SK-N-SH treated with all-trans-retinoic acid at 6 μM for 48 hours (cell line): ENCODE measurements around the gene TMEM121B.

Experiments
- ATAC-seq: fragments of 200-7000 bp; cut with Tn5 transposase; 3 replicates; pipeline ENCODE4 v1.9.1; 2020; ENCODE audit warnings: mild to moderate bottlenecking, moderate library complexity
- ARNTL ChIP-seq: fragments of 450-650 bp; formaldehyde crosslinking; IDR thresholded peaks from 2 replicates; pipeline ENCODE4 v1.5.0; 2020; ENCODE audit warnings: low read depth, mild to moderate bottlenecking, moderate library complexity, borderline replicate concordance
- BACH2 ChIP-seq: fragments of 250-450 bp; sonication (Bioruptor Pico); IDR thresholded peaks from 2 replicates; pipeline ENCODE4 v1.9.0; 2021; ENCODE audit warnings: mild to moderate bottlenecking, borderline replicate concordance
- CSDC2 ChIP-seq: fragments of 250-450 bp; sonication (Bioruptor Pico); IDR thresholded peaks from 2 replicates; pipeline ENCODE4 v1.5.0; 2020; ENCODE audit warnings: mild to moderate bottlenecking, moderate library complexity
- ESRRG ChIP-seq: fragments of 250-450 bp; sonication (Bioruptor Pico); IDR thresholded peaks from 2 replicates; pipeline ENCODE4 v1.6.1; 2021; ENCODE audit warnings: mild to moderate bottlenecking
- GLIS3 ChIP-seq: fragments of 250-450 bp; sonication (Bioruptor Pico); IDR thresholded peaks from 2 replicates; pipeline ENCODE4 v1.5.0; 2020; ENCODE audit warnings: mild to moderate bottlenecking, moderate library complexity
- ISL1 ChIP-seq: fragments of 250-450 bp; sonication (Bioruptor Pico); IDR thresholded peaks from 2 replicates; pipeline ENCODE4 v2.1.2; 2022; ENCODE audit warnings: mild to moderate bottlenecking, moderate library complexity
- OSR1 ChIP-seq: fragments of 250-450 bp; sonication (Bioruptor Pico); IDR thresholded peaks from 2 replicates; pipeline ENCODE4 v1.8.0; 2022; ENCODE audit warnings: moderate library complexity, mild to moderate bottlenecking, inconsistent platforms
- PPARA ChIP-seq: fragments of 250-450 bp; sonication (Bioruptor Pico); IDR thresholded peaks from 2 replicates; pipeline ENCODE4 v1.5.0; 2020; ENCODE audit warnings: mild to moderate bottlenecking, borderline replicate concordance
- RARB ChIP-seq: fragments of 250-450 bp; sonication (Bioruptor Pico); IDR thresholded peaks from 2 replicates; pipeline ENCODE4 v1.8.0; 2021; ENCODE audit warnings: mild to moderate bottlenecking, moderate library complexity
- SNAI2 ChIP-seq: fragments of 250-450 bp; sonication (Bioruptor Pico); IDR thresholded peaks from 2 replicates; pipeline ENCODE4 v1.5.0; 2020; ENCODE audit warnings: mild to moderate bottlenecking, moderate library complexity
- TCF4 ChIP-seq: fragments of 250-450 bp; sonication (Bioruptor Pico); IDR thresholded peaks from 2 replicates; pipeline ENCODE4 v1.8.0; 2021; ENCODE audit warnings: mild to moderate bottlenecking, moderate library complexity, borderline replicate concordance
- ZC3H10 ChIP-seq: fragments of 250-450 bp; sonication (Bioruptor Pico); IDR thresholded peaks from 2 replicates; pipeline ENCODE4 v1.5.1; 2021; ENCODE audit warnings: mild to moderate bottlenecking, moderate library complexity
- ZFP3 ChIP-seq: fragments of 250-450 bp; sonication (Bioruptor Pico); IDR thresholded peaks from 2 replicates; pipeline ENCODE4 v1.5.0; 2020; ENCODE audit warnings: mild to moderate bottlenecking, moderate library complexity
- ZFP30 ChIP-seq: fragments of 450-650 bp; formaldehyde crosslinking; IDR thresholded peaks from 2 replicates; pipeline ENCODE4 v1.5.0; 2022; ENCODE audit warnings: mild to moderate bottlenecking, moderate library complexity
- ZNF565 ChIP-seq: fragments of 450-650 bp; formaldehyde crosslinking; conservative IDR thresholded peaks from 2 replicates; pipeline ENCODE4 v1.5.0; 2020; ENCODE audit warnings: low read depth, mild to moderate bottlenecking, moderate library complexity
- ZNF70 ChIP-seq: fragments of 450-650 bp; formaldehyde crosslinking; IDR thresholded peaks from 2 replicates; pipeline ENCODE4 v1.5.0; 2020; ENCODE audit warnings: mild to moderate bottlenecking, moderate library complexity
- ZNF8 ChIP-seq: fragments of 450-650 bp; formaldehyde crosslinking; IDR thresholded peaks from 2 replicates; pipeline ENCODE4 v1.5.0; 2020; ENCODE audit warnings: mild to moderate bottlenecking, moderate library complexity
- TF ChIP-seq, protein P1 (sequence below): fragments of 250-450 bp; sonication (Bioruptor Pico); IDR thresholded peaks from 2 replicates; pipeline ENCODE4 v1.5.1; 2021; ENCODE audit warnings: mild to moderate bottlenecking, moderate library complexity
- TF ChIP-seq, protein P2 (sequence below): fragments of 250-450 bp; sonication (Bioruptor Pico); IDR thresholded peaks from 2 replicates; pipeline ENCODE4 v1.5.0; 2020; ENCODE audit warnings: mild to moderate bottlenecking, moderate library complexity
- TF ChIP-seq, protein P3 (sequence below): fragments of 250-450 bp; sonication (Bioruptor Pico); IDR thresholded peaks from 2 replicates; pipeline ENCODE4 v1.8.0; 2021; ENCODE audit warnings: low read depth, mild to moderate bottlenecking, moderate library complexity, borderline replicate concordance
- TF ChIP-seq, protein P4 (sequence below): fragments of 250-450 bp; sonication (Bioruptor Pico); IDR thresholded peaks from 2 replicates; pipeline ENCODE4 v1.5.1; 2020; ENCODE audit warnings: low read depth, mild to moderate bottlenecking, moderate library complexity
- TF ChIP-seq, protein P5 (sequence below): fragments of 250-450 bp; sonication (Bioruptor Pico); IDR thresholded peaks from 2 replicates; pipeline ENCODE4 v1.8.0; 2020; ENCODE audit warnings: mild to moderate bottlenecking, moderate library complexity, borderline replicate concordance

TMEM121B gene

DNA sequence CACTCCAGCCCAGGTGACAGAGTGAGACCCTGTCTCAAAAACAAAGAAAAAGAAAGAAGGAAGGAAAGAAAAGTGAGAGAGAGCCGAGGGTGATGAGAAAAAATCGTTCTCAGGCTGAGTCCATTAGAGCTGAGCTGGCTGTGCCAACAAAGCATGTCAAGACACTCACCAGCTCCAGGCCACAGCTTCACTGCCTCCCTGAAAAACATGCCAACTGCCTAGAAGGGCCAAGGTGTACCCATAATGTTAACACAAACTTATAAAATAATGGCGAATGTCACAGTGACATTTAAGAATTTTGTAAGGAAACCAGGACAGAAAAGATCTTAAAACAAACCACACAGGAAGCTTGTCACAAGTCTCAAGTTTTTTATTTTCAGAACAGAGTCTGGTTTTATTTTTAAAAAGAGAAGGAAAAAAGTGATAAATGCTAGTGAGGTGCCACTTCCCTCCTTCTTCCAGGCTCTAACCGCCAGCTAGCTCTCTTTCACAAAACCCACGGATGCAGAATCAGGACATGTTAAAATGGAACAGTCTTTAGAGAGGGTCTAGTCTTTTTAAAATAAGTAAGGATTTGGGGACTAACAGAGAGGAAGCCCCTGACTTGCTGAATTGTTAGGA is 5.1 kb downstream of the TMEM121B start:
- ATAC-seq = no peak
- TF ChIP-seq ZFP30 (CRISPR knock-in tag) = no peak
- TF ChIP-seq ZNF70 (CRISPR knock-in tag) = no peak
- TF ChIP-seq BACH2 (CRISPR knock-in tag) = no peak
- TF ChIP-seq ARNTL (CRISPR knock-in tag) = no peak
- TF ChIP-seq ZNF8 (CRISPR knock-in tag) = no peak
- TF ChIP-seq ESRRG (CRISPR knock-in tag) = no peak
- no peak for TF ChIP-seq ZNF565 (CRISPR knock-in tag)
- no peak for TF ChIP-seq ZFP3 (CRISPR knock-in tag)
- no peak for TF ChIP-seq RARB (CRISPR knock-in tag)
- TF ChIP-seq OSR1 (CRISPR knock-in tag) = no peak
- TF ChIP-seq, protein P1, sequence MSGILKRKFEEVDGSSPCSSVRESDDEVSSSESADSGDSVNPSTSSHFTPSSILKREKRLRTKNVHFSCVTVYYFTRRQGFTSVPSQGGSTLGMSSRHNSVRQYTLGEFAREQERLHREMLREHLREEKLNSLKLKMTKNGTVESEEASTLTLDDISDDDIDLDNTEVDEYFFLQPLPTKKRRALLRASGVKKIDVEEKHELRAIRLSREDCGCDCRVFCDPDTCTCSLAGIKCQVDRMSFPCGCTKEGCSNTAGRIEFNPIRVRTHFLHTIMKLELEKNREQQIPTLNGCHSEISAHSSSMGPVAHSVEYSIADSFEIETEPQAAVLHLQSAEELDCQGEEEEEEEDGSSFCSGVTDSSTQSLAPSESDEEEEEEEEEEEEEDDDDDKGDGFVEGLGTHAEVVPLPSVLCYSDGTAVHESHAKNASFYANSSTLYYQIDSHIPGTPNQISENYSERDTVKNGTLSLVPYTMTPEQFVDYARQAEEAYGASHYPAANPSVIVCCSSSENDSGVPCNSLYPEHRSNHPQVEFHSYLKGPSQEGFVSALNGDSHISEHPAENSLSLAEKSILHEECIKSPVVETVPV = no peak
- TF ChIP-seq GLIS3 (CRISPR knock-in tag) = no peak
- no peak for TF ChIP-seq SNAI2 (CRISPR knock-in tag)
- no peak for TF ChIP-seq CSDC2 (CRISPR knock-in tag)

DNA sequence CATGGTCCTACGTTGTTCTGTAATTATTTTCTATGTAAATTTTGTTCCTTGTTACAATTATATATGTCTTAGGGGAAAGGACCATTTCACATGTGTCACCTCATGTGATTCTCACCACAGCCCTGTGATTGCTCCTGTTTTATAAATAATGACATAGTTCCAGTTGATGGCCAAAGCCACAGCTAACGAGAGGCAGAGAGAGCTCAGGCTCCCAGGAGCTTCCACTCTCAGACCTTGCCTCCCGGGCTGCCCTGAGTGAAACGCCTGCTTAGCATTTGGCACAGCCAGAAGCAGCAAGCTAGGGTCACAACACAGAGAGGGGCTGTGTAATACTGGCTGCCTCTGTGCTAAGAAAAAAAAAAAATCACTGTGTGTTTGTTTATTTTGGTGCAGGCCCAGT is 5.9 kb downstream of the TMEM121B start:
- no peak for ATAC-seq
- TF ChIP-seq SNAI2 (CRISPR knock-in tag) = no peak
- TF ChIP-seq ZNF70 (CRISPR knock-in tag) = no peak
- TF ChIP-seq ARNTL (CRISPR knock-in tag) = no peak
- TF ChIP-seq, protein P2, sequence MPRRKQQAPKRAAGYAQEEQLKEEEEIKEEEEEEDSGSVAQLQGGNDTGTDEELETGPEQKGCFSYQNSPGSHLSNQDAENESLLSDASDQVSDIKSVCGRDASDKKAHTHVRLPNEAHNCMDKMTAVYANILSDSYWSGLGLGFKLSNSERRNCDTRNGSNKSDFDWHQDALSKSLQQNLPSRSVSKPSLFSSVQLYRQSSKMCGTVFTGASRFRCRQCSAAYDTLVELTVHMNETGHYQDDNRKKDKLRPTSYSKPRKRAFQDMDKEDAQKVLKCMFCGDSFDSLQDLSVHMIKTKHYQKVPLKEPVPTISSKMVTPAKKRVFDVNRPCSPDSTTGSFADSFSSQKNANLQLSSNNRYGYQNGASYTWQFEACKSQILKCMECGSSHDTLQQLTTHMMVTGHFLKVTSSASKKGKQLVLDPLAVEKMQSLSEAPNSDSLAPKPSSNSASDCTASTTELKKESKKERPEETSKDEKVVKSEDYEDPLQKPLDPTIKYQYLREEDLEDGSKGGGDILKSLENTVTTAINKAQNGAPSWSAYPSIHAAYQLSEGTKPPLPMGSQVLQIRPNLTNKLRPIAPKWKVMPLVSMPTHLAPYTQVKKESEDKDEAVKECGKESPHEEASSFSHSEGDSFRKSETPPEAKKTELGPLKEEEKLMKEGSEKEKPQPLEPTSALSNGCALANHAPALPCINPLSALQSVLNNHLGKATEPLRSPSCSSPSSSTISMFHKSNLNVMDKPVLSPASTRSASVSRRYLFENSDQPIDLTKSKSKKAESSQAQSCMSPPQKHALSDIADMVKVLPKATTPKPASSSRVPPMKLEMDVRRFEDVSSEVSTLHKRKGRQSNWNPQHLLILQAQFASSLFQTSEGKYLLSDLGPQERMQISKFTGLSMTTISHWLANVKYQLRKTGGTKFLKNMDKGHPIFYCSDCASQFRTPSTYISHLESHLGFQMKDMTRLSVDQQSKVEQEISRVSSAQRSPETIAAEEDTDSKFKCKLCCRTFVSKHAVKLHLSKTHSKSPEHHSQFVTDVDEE (CRISPR knock-in tag) = no peak
- no peak for TF ChIP-seq CSDC2 (CRISPR knock-in tag)
- TF ChIP-seq RARB (CRISPR knock-in tag) = no peak
- TF ChIP-seq, protein P1 = no peak
- TF ChIP-seq ZFP30 (CRISPR knock-in tag) = no peak
- TF ChIP-seq ESRRG (CRISPR knock-in tag) = no peak
- TF ChIP-seq, protein P3, sequence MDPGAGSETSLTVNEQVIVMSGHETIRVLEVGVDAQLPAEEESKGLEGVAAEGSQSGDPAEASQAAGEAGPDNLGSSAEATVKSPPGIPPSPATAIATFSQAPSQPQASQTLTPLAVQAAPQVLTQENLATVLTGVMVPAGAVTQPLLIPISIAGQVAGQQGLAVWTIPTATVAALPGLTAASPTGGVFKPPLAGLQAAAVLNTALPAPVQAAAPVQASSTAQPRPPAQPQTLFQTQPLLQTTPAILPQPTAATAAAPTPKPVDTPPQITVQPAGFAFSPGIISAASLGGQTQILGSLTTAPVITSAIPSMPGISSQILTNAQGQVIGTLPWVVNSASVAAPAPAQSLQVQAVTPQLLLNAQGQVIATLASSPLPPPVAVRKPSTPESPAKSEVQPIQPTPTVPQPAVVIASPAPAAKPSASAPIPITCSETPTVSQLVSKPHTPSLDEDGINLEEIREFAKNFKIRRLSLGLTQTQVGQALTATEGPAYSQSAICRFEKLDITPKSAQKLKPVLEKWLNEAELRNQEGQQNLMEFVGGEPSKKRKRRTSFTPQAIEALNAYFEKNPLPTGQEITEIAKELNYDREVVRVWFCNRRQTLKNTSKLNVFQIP = no peak
- TF ChIP-seq ZC3H10 (CRISPR knock-in tag) = no peak
- TF ChIP-seq BACH2 (CRISPR knock-in tag) = no peak
- TF ChIP-seq TCF4 = no peak
- no peak for TF ChIP-seq ZFP3 (CRISPR knock-in tag)
- no peak for TF ChIP-seq ISL1
- TF ChIP-seq, protein P4, sequence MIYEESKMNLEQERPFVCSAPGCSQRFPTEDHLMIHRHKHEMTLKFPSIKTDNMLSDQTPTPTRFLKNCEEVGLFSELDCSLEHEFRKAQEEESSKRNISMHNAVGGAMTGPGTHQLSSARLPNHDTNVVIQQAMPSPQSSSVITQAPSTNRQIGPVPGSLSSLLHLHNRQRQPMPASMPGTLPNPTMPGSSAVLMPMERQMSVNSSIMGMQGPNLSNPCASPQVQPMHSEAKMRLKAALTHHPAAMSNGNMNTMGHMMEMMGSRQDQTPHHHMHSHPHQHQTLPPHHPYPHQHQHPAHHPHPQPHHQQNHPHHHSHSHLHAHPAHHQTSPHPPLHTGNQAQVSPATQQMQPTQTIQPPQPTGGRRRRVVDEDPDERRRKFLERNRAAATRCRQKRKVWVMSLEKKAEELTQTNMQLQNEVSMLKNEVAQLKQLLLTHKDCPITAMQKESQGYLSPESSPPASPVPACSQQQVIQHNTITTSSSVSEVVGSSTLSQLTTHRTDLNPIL (CRISPR knock-in tag) = no peak
- TF ChIP-seq, protein P5, sequence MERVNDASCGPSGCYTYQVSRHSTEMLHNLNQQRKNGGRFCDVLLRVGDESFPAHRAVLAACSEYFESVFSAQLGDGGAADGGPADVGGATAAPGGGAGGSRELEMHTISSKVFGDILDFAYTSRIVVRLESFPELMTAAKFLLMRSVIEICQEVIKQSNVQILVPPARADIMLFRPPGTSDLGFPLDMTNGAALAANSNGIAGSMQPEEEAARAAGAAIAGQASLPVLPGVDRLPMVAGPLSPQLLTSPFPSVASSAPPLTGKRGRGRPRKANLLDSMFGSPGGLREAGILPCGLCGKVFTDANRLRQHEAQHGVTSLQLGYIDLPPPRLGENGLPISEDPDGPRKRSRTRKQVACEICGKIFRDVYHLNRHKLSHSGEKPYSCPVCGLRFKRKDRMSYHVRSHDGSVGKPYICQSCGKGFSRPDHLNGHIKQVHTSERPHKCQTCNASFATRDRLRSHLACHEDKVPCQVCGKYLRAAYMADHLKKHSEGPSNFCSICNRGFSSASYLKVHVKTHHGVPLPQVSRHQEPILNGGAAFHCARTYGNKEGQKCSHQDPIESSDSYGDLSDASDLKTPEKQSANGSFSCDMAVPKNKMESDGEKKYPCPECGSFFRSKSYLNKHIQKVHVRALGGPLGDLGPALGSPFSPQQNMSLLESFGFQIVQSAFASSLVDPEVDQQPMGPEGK = no peak
- TF ChIP-seq PPARA = no peak
- TF ChIP-seq, all 23 proteins: peak for 0
